Adrenal gland (tissue), 19 donors: ENCODE results near the gene CST5. TPM values are rescaled to one million over a fixed set of nuclear protein-coding genes. Genes with fewer than 3 reads are reported as not detected.

ENCODE experiments used
- DNase-seq, 7 donors: peaks; one replicate each; pipeline ENCODE4 v3.0.0-alpha.2; 2019 to 2020
- H3K27ac ChIP-seq, 5 donors: fragments of 200-600 bp; sonication (generic) in 4 of 5; 1 replicate in 3 of 5; 2 replicates in 2 of 5; pipeline versions ENCODE4 v1.5.1 to v1.8.0; 2016 to 2020; ENCODE audit warnings: mild to moderate bottlenecking in 1 of 5
- H3K27me3 ChIP-seq: fragments of 200-600 bp; 2 replicates; pipeline ENCODE4 v1.8.0; 2021
- H3K36me3 ChIP-seq, 2 donors: fragments of 200-600 bp; replicated peaks in 1 of 2; 1 replicate in 1 of 2; 2 replicates in 1 of 2; pipeline versions ENCODE4 v1.5.1 to v1.8.0; 2018 to 2022
- H3K4me1 ChIP-seq, 2 donors: fragments of 200-600 bp; replicated peaks in 1 of 2; 1 replicate in 1 of 2; 2 replicates in 1 of 2; pipeline versions ENCODE4 v1.5.1 to v1.8.0; 2018 to 2021
- H3K4me3 ChIP-seq, 4 donors: fragments of 200-600 bp; sonication (generic) in 3 of 4; one replicate each; pipeline ENCODE4 v1.5.1; 2016 to 2018
- H3K9me3 ChIP-seq, 3 donors: fragments of 200-600 bp; sonication (generic) in 1 of 3; replicated peaks in 1 of 3; 1 replicate in 2 of 3; 2 replicates in 1 of 3; pipeline versions ENCODE4 v1.5.1 to v1.8.0; 2016 to 2021
- CTCF ChIP-seq, 6 experiments: fragments of 450-650 bp in 4 of 6; fragments of 200-600 bp in 2 of 6; sonication (generic) in 1 of 6; IDR thresholded peaks; 1 replicate in 5 of 6; 2 replicates in 1 of 6; pipeline versions ENCODE4 v1.5.1 to v1.8.0; 2016 to 2021; ENCODE audit warnings: antibody characterized with exemption in 6 of 6, mild to moderate bottlenecking in 2 of 6, moderate library complexity in 1 of 6
- POLR2A ChIP-seq, 2 donors: fragments of 450-650 bp; IDR thresholded peaks; one replicate each; pipeline ENCODE4 v1.6.1; 2017; ENCODE audit warnings: antibody characterized with exemption in 2 of 2, mild to moderate bottlenecking in 2 of 2, moderate library complexity in 1 of 2
- WGBS, 4 donors: extraction: QIAGEN DNeasy Blood & Tissue Kit in 2 of 4; methylation state at CpG; one replicate each; pipeline versions ENCODE4 v1.1.5 to v1.1.7; 2013 to 2017; 5-methylcytosine and 5-hydroxymethylcytosine counted together
- intact Hi-C, 2 donors: fragments of 100-400 bp; cut with DNase I; formaldehyde crosslinking; loops; one replicate each; pipeline versions ENCODE4 v1.14.1 to v1.15.0; 2022 to 2023
- long read RNA-seq, 10 donors: library from polyadenylated mRNA in 3 of 10; unstranded in 2 of 10; stranded (forward) in 1 of 10; transcript quantifications; one replicate each; pipeline ENCODE4 v2.0.0 and lab custom pipeline, GENCODE V29; 2021 to 2026
- polyA plus RNA-seq, 3 donors: library from polyadenylated mRNA; stranded (reverse); fragments of 200-250 nt in 2 of 3; fragments of 350-450 nt in 1 of 3; fragmentation: Illumina TruSeq in 1 of 3; extraction: RNeasy Lipid Tissue Mini Kit (QIAGEN cat#74804) in 1 of 3; gene quantifications; one replicate each; pipeline ENCODE4 v1.2.3, GENCODE V29; 2013 to 2014
- total RNA-seq, 9 donors: library from RNA; depleted of rRNA in 4 of 9; stranded (reverse); fragments of >200 nt in 4 of 9; fragments of 120-200 nt in 1 of 9; fragmentation: NEBNext Ultra II Directional in 1 of 9; extraction: Animal tissue kit (Norgen Biotek cat#: 25700) in 1 of 9; gene quantifications; one replicate each; pipeline versions ENCODE4 v1.1.0 to v1.2.4, GENCODE V29; 2013 to 2023
- donor health status: healthy with polysubstance abuse.
- donor health status: Bipolar disorder and iron deficiency.
- donor health status: DM: yes; HTN: yes; CAD: no.
- donor health status: DM: no; HTN: no; CAD: no.
- donor health status: DM: no; HTN: no; CAD: no.
- donor health status: DM: yes; HTN: yes; CAD: no.

Gene CST5
- 1 to 10 TPM in 5 of 9 donors, under 1 TPM in 2, not detected in 2; 0.35 to 8.2 (median 2.2) TPM for total RNA-seq
- under 1 TPM in 2 of 3 donors, not detected in 1; 0.44 to 0.47 TPM for polyA plus RNA-seq
- long read RNA-seq, donor 1, result 0 reads
- long read RNA-seq, donor 2, result 0 reads
- long read RNA-seq, donor 3, result 0 reads
- long read RNA-seq, donor 4, result 0 reads
- long read RNA-seq, donor 5, partial matches to known transcripts, result 0 of 1 reads
- long read RNA-seq, donor 5, other reads (novel, unspliced or antisense), result 1 of 1 reads
- long read RNA-seq, donor 6, result 0 reads
- long read RNA-seq, donor 7, transcript CST5-201 (3 exons, 756 nt), result major isoform, 8 of 8 reads
- long read RNA-seq, donor 7, partial matches to known transcripts, result 0 of 8 reads
- long read RNA-seq, donor 7, other reads (novel, unspliced or antisense), result 0 of 8 reads
- long read RNA-seq, donor 8, result 0 reads
- long read RNA-seq, donor 9, result 0 reads
- long read RNA-seq, donor 10, result 0 reads

- Histone ChIP-seq H3K4me3 (no peak within 1 kb of the TSS), H3K4me1 (no peaks in the 10 kb centered on the region), H3K9me3 (no peaks in the 10 kb centered on the region), H3K27ac (no peak within 1 kb of the TSS), H3K36me3 (no peaks in the 10 kb centered on the region), H3K27me3 (no peaks in the 10 kb centered on the region)
- DNase-seq, result no peak
- 79 to 88% (median 84%) methylated on average over 3 to 7 of the region's 7 CpGs for WGBS, 4 donors
- TF ChIP-seq POLR2A (IDR thresholded peaks at IDR 0.05) (no peak), CTCF (IDR thresholded peaks at IDR 0.05) (no peak)
- intact Hi-C loops, result no loop called here
These were observed at the start of gene CST5 for GRCh38 chr20:23879328-23879798. TSS of gene CST5 (minus strand) at chr20:23879748. CDS start at chr20:23879676, 72 bp downstream.

GRCh38 chr20:23928788-23929187 is 49.2 kb upstream of the CST5 start:
- no peak overlapping the region for H3K4me3 ChIP-seq
- intact Hi-C loops, result no loop called here
- WGBS, 4 donors, result 62 to 73% (median 67%) methylated on average over 5 to 10 of the region's 10 CpGs
- TF ChIP-seq POLR2A (IDR thresholded peaks at IDR 0.05) (no peak), CTCF (IDR thresholded peaks at IDR 0.05) (no peak)
- no peak for DNase-seq
- H3K27ac ChIP-seq, result no peak overlapping the region
- no peaks in the 10 kb centered on the region for H3K27me3 ChIP-seq
- H3K9me3 ChIP-seq, result no peaks in the 10 kb centered on the region
- no peaks in the 10 kb centered on the region for H3K36me3 ChIP-seq
- H3K4me1 ChIP-seq, result no peaks in the 10 kb centered on the region

- H3K27ac ChIP-seq, result no peak overlapping the region
- H3K36me3 ChIP-seq, result no peaks in the 10 kb centered on the region
- intact Hi-C loops, result no loop called here
- WGBS, 4 donors, result 76 to 93% (median 85%) methylated on average over 5 to 9 of the region's 9 CpGs
- H3K4me3 ChIP-seq, result no peak overlapping the region
- no peaks in the 10 kb centered on the region for H3K9me3 ChIP-seq
- TF ChIP-seq POLR2A (IDR thresholded peaks at IDR 0.05) (no peak), CTCF (IDR thresholded peaks at IDR 0.05) (no peak)
- no peaks in the 10 kb centered on the region for H3K27me3 ChIP-seq
- no peak for DNase-seq
- no peaks in the 10 kb centered on the region for H3K4me1 ChIP-seq
These were observed 48.8 kb upstream of the CST5 start for GRCh38 chr20:23928353-23928752.

- Histone ChIP-seq H3K36me3 (no peaks in the 10 kb centered on the region), H3K27me3 (no peaks in the 10 kb centered on the region), H3K9me3 (no peaks in the 10 kb centered on the region), H3K4me3 (no peak overlapping the region), H3K27ac (no peak overlapping the region), H3K4me1 (no peaks in the 10 kb centered on the region)
- DNase-seq, result peak in 2 of 7 donors; percentile 10 to 19
- no peak for TF ChIP-seq CTCF (IDR thresholded peaks at IDR 0.05)
- TF ChIP-seq POLR2A (IDR thresholded peaks at IDR 0.05), result no peak
- intact Hi-C loops, result no loop called here
- 33 to 46% (median 39%) methylated on average over 3 of the region's 3 CpGs for WGBS, 4 donors
These were observed 47.7 kb upstream of the CST5 start for GRCh38 chr20:23926944-23927872.
